GM12801 (cell line): Measurements from ENCODE around the gene SLC2A11.

ENCODE experiments used
- TF ChIP-seq, protein P1 (sequence below): IDR thresholded peaks from one replicate; pipeline ENCODE4 v1.5.1; 2011; ENCODE audit warnings: control low read depth; ENCODE audit not compliant: insufficient read length; ENCODE audit errors: extremely low read depth

The SLC2A11 gene

DNA sequence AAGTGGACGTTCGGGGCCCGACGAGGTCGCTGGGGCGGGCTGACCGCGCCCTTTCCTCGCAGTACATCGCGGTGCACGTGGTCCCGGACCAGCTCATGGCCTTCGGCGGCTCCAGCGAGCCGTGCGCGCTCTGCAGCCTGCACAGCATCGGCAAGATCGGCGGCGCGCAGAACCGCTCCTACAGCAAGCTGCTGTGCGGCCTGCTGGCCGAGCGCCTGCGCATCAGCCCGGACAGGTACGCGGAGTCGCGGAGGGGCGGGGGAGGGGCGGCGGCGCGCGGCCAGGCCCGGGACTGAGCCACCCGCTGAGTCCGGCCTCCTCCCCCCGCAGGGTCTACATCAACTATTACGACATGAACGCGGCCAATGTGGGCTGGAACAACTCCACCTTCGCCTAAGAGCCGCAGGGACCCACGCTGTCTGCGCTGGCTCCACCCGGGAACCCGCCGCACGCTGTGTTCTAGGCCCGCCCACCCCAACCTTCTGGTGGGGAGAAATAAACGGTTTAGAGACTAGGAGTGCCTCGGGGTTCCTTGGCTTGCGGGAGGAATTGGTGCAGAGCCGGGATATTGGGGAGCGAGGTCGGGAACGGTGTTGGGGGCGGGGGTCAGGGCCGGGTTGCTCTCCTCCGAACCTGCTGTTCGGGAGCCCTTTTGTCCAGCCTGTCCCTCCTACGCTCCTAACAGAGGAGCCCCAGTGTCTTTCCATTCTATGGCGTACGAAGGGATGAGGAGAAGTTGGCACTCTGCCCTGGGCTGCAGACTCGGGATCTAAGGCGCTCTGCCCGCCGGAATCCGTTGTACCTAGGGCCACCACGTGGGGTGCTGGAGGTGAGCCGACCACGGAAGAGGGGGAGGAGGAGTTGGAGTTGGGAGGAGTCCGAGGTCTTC lies 37.3 kb downstream of the SLC2A11 start:
- TF ChIP-seq, protein P1, sequence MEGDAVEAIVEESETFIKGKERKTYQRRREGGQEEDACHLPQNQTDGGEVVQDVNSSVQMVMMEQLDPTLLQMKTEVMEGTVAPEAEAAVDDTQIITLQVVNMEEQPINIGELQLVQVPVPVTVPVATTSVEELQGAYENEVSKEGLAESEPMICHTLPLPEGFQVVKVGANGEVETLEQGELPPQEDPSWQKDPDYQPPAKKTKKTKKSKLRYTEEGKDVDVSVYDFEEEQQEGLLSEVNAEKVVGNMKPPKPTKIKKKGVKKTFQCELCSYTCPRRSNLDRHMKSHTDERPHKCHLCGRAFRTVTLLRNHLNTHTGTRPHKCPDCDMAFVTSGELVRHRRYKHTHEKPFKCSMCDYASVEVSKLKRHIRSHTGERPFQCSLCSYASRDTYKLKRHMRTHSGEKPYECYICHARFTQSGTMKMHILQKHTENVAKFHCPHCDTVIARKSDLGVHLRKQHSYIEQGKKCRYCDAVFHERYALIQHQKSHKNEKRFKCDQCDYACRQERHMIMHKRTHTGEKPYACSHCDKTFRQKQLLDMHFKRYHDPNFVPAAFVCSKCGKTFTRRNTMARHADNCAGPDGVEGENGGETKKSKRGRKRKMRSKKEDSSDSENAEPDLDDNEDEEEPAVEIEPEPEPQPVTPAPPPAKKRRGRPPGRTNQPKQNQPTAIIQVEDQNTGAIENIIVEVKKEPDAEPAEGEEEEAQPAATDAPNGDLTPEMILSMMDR, result no peak

DNA sequence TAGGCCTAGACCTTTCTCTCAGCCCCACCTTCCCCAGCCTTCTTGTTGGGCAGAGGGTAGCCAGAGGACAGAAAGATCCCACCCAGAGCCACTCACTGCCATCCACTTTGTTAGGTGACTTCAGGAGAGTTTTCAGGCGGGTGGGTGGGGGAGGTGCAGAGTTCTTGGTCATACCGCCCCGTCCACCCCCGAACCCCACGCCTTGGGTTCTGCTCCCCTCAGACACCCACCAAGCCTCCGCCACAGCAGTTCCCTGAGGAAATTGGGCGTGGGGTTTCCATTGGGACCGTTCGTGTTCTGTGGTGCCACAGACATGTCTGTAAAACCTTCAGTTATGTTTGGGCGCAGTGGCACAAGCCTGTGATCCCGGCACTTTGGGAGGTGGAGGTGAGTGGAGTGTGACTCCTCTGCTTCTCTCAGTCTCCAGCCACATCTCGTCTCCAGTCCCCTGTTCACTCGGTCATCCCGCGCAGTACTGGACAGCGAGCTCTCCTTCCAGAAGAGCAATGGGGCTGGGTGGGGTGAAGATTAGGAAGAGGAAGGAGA lies 38.0 kb downstream of the SLC2A11 start:
- TF ChIP-seq, protein P1, result no peak

DNA sequence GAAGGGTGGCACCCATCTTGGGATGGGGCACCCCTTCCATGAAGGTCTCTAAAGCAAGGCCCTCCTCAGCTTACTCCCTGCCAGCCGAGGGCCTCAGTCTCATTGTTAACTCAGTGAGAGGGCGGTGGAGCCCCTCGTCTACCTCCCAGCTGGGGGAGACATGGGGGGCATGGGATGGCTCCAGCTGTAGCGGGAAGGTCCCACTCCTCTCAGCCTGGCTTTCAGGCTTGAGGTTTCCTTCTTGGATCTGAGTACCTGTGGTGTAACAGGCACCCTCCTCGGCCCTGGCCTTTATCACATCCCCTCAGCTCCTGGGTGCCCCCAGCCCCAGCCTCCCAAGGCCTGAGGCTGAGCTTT lies 38.5 kb downstream of the SLC2A11 start:
- TF ChIP-seq, protein P1, result no peak

DNA sequence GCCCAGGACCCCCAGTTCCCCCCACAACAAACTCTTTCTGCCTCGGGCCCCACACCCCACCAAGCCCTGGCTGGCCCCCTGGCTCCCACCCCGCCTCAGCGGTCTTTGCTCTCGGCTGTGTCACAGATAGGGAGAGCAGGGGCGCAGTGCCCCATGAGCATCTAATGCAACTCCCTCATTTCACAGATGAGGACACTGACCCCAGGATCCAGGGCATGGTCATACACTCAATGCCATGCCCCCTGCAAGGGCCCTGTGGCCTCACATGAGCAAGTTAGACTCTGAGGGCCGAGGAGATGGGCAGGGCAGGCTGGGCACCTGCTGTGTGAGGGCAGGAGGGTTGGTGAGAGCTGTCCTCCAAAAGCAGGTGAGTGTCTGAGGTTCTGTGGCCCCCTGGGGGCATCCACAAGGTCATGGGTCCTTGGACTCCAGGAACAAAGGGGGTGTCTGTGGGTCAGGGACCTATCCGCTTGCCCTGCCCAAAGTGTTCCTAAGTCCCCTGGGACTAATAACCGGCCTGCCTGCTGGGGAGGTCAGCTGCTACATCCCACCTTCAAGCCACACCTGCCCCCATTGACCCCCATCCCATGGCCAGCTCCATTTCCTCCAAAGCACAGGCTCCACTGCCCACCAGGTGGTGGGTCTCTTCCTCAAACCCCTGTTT lies 39.0 kb downstream of the SLC2A11 start:
- TF ChIP-seq, protein P1, result no peak

DNA sequence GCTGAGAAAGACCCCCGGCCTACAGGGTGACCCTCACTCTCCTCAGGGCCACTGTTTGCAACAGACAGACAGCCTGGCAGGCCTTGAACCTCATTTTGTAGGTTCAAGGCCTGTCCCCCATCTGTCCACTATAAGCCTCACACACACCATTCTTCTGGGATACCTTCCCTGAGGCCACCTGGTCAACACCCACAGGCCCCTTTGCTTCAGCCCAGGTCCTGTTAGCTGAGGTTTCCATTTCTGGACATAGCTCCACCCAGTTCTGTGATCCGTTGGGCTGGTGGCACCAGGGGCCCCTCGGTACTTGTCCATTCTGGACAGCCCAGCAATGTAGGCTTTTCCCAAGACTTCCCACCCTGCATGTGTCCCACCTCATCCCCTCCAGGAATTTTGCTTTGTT lies 39.6 kb downstream of the SLC2A11 start:
- TF ChIP-seq, protein P1, result no peak

DNA sequence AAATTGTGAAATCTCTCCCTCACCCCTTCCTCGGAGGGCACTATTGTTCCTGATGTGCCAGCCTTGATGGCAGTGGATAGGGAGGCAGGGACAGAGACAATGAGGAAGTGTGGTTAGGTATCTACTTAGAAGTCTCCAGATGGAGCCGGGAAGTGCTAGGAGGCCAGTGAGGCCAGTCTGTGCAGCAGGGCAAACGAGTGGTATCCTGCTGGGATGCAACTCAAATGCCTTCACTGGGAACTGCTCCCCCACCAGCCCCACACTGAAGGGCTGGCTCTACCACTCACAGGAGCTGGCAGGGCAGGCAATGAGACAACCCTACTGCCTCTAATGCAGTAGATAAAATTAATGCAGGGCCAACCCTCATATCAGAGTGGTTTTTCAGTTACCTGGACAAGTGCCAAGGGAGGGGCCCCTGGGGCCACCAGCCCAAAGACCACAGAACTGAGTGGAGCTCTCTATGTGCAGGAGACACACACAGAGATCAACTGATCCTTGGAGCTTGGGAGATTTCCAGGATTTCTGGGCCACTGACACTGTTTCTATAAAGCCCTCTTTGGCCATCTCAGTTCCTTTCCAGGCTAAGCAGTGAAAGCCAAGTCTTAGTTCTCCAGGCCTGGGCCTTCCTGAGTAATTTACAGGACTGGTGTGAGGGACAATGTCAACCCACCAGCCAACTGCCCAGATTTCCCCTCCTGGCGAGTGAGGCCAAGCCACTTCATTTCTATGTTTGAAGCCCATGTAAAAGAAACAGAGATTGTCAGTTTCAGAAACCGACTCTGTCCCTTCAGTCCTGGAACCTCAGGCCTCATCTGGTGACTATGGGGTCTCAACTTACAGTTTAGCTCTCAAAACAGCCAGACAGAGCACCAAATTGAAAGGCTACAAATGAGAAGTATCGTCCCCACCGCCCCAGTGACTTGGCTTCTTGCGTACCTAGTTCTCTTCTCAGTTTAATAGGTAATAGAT lies 40.6 kb downstream of the SLC2A11 start:
- TF ChIP-seq, protein P1, result no peak
